Measurements from ENCODE around the gene FRMD4A. TPM values are rescaled to one million over a fixed set of nuclear protein-coding genes. Genes with fewer than 3 reads are reported as not detected.
"Not testable (repeated sequence)": the region's sequence is repeated elsewhere in the genome, so short reads cannot be mapped to it uniquely, and the experiment has no call there.

The FRMD4A gene
- total and polyA plus RNA-seq, 2 experiments from 2014 or later, result 3.7 to 12.6 TPM

DNA sequence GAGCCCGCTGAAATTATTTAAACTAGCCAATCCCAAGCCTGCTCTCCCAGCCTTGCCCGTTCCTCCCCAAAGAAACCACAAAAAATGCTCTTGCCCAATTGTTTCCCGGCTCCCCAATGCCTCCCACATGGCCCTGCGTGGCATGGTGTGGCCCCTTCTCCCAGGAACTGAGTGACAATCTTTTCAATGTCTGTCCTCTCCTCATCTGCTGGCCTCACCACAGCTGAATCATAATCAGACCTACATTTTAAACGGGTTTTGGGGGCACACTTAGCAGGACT, 542.5 kb downstream of the FRMD4A start:
- no peaks in the 10 kb centered on the region for H3K27me3 ChIP-seq
- no peaks in the 10 kb centered on the region for H3K9me3 ChIP-seq (ENCODE audit: low read depth)
- no peak overlapping the region for H3K4me3 ChIP-seq
- TF ChIP-seq, protein P1, sequence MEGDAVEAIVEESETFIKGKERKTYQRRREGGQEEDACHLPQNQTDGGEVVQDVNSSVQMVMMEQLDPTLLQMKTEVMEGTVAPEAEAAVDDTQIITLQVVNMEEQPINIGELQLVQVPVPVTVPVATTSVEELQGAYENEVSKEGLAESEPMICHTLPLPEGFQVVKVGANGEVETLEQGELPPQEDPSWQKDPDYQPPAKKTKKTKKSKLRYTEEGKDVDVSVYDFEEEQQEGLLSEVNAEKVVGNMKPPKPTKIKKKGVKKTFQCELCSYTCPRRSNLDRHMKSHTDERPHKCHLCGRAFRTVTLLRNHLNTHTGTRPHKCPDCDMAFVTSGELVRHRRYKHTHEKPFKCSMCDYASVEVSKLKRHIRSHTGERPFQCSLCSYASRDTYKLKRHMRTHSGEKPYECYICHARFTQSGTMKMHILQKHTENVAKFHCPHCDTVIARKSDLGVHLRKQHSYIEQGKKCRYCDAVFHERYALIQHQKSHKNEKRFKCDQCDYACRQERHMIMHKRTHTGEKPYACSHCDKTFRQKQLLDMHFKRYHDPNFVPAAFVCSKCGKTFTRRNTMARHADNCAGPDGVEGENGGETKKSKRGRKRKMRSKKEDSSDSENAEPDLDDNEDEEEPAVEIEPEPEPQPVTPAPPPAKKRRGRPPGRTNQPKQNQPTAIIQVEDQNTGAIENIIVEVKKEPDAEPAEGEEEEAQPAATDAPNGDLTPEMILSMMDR (IDR thresholded peaks at IDR 0.05; ENCODE audit: low read depth, low read length), result no peak
- no peaks in the 10 kb centered on the region for H3K36me3 ChIP-seq
- DNase-seq (ENCODE audit: low read depth in 1 of 2, low spot score in 1 of 2), result peak in 1 of 2 donors; percentile 54
- H3K27ac ChIP-seq, result no peak overlapping the region
- no peaks in the 10 kb centered on the region for H3K4me1 ChIP-seq (ENCODE audit: low read depth)

DNA sequence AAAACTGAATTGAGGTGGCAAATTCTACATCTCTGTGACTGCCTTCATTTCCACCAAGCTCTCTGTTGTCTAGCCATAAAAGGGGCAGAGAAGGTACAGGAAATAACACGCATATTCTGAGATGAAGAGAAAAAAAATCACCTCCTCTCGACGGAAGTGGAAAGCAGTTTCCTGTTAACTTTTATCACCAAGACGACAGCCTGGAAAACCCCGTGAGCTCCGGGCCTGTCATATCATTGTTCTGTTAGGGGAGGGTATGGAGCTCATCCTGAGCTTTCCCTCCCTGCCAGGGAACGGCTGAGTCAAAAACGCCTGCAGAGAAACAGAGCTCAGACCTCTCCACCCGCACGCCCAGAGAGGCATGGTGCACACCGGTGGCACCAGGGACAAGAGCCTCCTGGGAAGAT, 543.7 kb downstream of the FRMD4A start:
- no peaks in the 10 kb centered on the region for H3K36me3 ChIP-seq
- peak in 1 of 2 donors; percentile 85 for DNase-seq (ENCODE audit: low read depth in 1 of 2, low spot score in 1 of 2)
- H3K9me3 ChIP-seq (ENCODE audit: low read depth), result no peaks in the 10 kb centered on the region
- H3K4me1 ChIP-seq (ENCODE audit: low read depth), result no peaks in the 10 kb centered on the region
- H3K27me3 ChIP-seq, result no peaks in the 10 kb centered on the region
- H3K4me3 ChIP-seq, result no peak overlapping the region
- TF ChIP-seq, protein P1 (IDR thresholded peaks at IDR 0.05; ENCODE audit: low read depth, low read length), result no peak
- no peak overlapping the region for H3K27ac ChIP-seq

DNA sequence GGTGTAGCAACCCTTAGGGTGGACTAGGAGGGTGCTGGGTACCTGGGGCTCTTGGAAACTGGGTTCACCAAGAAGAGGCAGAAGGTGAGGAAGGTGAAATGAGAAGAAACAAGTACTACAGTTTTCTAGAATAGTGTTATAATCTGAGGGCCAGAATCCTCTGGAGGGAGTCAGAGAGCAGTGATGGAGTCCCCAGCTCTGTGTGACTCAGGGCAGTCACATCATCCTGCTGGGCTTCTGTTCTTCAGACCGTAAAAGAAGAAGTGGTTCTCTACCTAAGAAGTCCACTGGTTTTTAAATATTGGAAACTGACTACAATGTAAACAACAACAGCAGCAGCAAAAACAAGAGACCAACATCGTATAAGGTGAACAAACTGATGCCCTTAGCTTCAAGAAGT, 546.7 kb downstream of the FRMD4A start:
- H3K4me3 ChIP-seq, result no peak overlapping the region
- no peak for DNase-seq (ENCODE audit: low read depth in 1 of 2, low spot score in 1 of 2)

DNA sequence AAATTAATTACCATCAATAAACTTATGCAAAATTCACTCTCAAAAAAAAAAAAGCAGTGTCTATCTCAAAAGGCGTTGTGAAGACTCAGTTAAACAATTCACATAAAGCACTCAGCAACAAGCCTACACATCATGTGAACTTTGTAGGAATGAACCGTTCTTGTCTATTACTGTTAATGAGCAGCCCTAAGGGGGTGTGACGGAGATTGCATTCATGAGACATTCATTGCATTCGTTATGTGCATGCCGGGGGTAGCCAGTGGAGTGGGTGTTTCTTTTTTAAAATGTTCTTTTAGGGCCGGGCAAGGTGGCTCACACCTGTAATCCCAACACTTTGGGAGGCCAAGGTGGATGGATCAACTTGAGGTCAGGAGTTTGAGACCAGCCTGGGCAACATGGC, 551.0 kb downstream of the FRMD4A start:
- Histone ChIP-seq H3K27me3 (no peaks in the 10 kb centered on the region), H3K4me1 (ENCODE audit: low read depth) (no peaks in the 10 kb centered on the region), H3K36me3 (no peaks in the 10 kb centered on the region), H3K9me3 (ENCODE audit: low read depth) (no peaks in the 10 kb centered on the region), H3K4me3 (no peak overlapping the region), H3K27ac (no peak overlapping the region)
- TF ChIP-seq, protein P1 (IDR thresholded peaks at IDR 0.05; ENCODE audit: low read depth, low read length), result no peak
- DNase-seq (ENCODE audit: low read depth in 1 of 2, low spot score in 1 of 2), result no peak

More for the DNA sequence above, 546.7 kb downstream of the FRMD4A start:
- H3K27ac ChIP-seq, result no peak overlapping the region
- TF ChIP-seq, protein P1 (IDR thresholded peaks at IDR 0.05; ENCODE audit: low read depth, low read length), result peak; percentile 25
- H3K9me3 ChIP-seq (ENCODE audit: low read depth), result no peaks in the 10 kb centered on the region
- H3K27me3 ChIP-seq, result no peaks in the 10 kb centered on the region
- H3K4me1 ChIP-seq (ENCODE audit: low read depth), result no peaks in the 10 kb centered on the region
- H3K36me3 ChIP-seq, result no peaks in the 10 kb centered on the region

DNA sequence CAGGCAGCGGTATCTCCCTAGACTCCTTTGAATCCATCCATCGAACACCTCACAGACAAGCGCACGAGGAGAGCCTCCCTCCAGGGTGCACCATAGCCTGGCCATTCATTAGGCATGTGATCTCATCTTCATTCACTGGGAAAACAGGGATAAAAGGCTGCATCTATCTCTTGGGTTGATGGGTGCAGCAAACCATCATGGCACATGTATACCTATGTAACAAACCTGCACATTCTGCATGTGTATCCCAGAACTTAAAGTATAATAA, 552.1 kb downstream of the FRMD4A start:
- not testable (repeated sequence) for H3K27me3 ChIP-seq; H3K36me3 ChIP-seq; H3K9me3 ChIP-seq (ENCODE audit: low read depth); DNase-seq (ENCODE audit: low read depth in 1 of 2, low spot score in 1 of 2); H3K4me3 ChIP-seq; H3K4me1 ChIP-seq (ENCODE audit: low read depth); H3K27ac ChIP-seq

DNA sequence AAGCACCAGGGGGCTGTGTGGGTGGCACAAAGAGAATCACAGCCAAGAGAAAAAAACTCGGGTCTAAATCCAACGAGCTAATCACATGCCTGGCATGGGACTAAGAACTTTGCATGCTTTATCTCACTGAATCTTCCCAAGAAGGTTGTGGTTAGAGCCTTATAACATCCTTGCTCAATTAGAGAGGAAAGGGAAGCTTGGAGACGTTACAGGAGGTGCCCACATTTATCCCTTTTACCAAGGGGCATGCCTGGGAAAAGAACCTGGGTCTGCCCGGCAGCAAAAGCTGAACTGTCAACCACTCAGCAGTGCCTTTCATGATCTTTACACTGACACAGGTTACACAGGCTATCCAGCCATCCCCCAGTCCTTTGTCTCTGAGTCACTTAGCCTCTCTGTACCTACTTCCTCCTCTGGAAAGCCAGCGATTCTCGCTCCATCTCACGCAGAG, 553.8 kb downstream of the FRMD4A start:
- H3K9me3 ChIP-seq (ENCODE audit: low read depth), result no peaks in the 10 kb centered on the region
- no peaks in the 10 kb centered on the region for H3K27me3 ChIP-seq
- no peaks in the 10 kb centered on the region for H3K4me1 ChIP-seq (ENCODE audit: low read depth)
- TF ChIP-seq, protein P1 (IDR thresholded peaks at IDR 0.05; ENCODE audit: low read depth, low read length), result no peak
- peak in 1 of 2 donors; percentile 51 for DNase-seq (ENCODE audit: low read depth in 1 of 2, low spot score in 1 of 2)
- no peak overlapping the region for H3K4me3 ChIP-seq
- no peak overlapping the region for H3K27ac ChIP-seq
- H3K36me3 ChIP-seq, result no peaks in the 10 kb centered on the region
